Stimulated activated naive CD4-positive, alpha-beta T cell treated with Interleukin-2 at 50 U/mL for 16 hours (primary cell): ENCODE data around the gene MYO18A.
A peak's percentile ranks its signal among the peaks of the same experiment; 100 is the strongest.

Source experiments
- DNase-seq: peaks from one replicate; lab custom pipeline; 2025; lab: John Stamatoyannopoulos, UW

MYO18A gene

DNA sequence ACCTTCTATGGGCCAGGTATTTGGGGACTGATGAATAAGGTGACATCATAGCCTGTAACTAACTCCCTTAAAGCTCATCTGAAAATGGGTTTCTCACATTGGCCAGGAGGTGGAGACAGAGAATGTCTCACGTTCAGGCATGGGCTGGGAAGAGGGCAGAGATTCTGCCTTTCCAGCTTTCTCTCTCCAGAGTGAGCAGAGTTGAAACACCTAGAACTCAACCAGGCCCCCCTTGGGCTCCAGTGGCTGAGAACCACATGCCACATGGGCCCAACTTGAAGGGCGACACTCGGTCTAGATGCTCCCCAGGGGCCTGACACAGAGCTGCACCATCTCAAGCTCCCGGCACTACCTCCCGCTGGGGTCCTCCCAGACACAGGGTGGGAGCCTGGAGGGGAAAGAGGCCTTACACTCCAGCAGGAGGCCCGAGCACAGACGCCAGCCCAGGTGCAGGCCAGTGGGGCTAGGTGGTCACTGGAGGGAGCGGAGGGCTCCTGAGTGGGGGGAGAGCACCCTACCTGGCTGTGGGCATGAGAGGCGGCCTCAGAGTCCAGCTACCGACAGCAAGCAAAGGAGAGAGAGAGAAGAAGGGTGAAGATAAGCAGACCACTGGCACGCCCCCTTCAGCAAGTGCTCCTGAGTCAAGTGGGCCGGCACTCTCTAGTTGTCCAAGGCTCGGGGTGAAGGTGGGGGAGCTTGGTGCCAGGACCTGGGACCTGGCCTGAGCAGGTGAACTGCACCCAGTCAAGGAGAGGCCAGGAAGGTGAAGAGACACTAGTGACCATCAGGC lies 55.9 kb downstream of the MYO18A start:
- DNase-seq, result peak; percentile 4

DNA sequence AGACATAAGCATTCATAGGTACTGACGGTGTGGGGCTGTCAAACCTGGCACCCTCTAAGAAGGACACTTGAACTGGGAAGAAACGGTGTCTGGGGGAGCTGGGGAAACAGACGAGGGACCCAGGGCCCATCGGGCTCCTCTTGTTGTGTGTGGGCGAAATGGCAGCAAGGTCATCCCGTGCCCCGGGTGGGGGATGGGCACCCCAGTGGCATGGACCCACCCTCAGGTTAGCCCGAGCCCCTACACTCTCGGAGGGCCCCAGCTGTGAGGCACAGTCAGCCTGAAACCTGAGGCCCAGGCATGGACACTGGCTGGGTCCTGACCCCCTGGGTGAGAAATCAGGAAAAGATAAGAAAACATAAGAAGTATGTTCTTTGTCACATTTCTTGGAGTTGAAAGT lies 57.1 kb downstream of the MYO18A start:
- no peak for DNase-seq

DNA sequence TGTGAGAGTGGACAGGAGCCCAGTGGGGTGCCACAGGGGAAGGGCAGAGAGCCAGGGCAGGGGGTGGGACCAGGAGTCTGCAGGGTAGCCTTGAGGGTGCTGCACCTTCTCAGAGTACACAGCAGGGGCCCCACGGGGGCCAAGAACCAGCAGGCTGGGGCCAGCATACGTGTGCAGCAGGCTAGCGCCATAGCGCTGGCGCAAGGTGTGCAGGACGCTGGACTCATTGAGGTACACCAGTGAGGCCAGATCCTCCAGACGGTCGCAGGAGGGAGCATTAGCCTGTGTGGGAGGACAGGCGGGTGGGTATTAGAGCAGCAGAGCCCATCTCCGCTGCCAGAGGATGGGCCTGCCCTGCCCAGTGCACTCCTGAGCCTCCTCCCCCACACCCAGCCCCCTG lies 58.8 kb downstream of the MYO18A start:
- DNase-seq, result no peak

DNA sequence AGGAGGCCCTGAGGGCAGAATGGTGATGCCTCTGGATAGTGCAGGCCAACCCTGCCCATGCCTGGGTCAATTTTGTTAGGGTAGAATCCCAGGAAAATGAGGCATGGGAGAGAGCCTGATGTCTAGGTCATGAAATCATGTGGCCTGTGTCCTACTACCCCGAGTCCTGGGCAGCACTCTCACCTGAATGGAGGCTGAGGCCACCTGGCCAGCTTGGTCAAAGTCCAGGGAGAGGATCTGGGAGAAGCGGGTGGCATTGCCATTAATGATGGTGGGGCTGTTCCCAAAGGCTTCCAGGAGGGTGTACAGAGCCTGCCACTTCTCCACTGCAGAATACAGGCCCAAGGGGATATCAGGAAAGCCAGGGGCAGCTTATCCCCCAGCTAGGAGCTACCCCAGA lies 59.8 kb downstream of the MYO18A start:
- DNase-seq, result no peak

DNA sequence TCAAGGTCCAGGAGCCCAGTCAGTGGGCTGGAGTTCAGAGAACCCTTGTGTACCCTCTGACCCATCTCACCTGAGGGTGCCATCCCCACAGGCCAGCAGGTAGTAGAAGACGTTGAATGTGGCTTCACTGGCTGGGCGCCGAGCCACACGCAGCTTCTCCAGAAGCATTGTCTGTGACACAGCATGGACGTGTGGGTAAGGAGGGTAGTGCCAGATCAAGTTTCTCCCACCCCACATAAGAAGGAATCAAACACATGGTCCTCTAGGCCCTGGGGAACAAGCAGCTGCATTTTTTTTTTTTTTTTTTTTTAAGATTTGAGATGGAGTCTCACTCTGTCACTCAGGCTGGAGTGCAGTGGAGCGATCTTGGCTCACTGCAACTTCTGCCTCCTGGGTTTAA lies 60.9 kb downstream of the MYO18A start:
- no peak for DNase-seq

DNA sequence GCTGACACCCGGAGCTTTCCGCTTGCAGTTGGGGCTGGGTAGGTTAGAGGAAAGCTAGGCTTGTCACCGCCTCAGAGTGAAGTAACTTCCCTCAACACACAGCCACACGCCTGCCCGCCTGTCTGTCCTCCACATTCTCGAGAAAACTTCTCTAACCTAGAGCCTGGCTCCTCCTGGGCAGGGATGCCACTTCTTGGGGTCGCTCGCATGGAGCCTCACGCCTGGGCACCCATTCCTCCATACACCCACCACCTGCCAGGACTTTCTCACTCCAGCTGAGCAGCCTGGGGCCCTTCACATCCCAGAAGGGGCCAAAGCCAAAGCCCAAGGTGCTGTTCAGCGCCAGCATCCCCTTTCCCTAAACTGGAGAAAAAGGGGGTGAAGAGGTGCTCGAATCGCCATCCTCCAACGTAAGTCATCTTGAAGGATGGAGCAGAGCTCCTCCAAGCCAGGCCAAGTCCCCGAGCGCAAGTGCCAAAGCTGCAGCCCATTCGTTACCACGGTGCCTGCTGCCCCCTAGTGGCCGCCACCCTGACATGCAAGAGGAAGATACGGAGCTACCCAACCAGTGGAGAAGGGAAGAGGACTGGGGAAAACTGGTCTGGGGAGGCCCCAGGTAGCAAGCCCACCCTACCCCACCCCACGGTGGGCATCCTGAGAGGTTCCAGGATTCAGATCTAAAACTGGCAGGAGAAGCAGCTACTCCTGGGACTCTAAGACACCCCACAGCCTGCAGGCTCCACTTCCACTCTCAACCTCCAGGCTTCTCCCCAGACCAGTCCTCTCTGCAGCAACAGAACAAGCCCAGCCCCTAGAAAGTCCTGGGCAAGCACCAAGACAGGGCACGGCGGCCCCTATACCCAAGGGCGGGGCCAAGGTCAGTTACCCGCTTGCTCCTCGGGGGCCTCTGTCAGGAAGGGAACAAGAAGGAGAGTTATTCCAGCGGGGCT lies 63.1 kb downstream of the MYO18A start:
- peak; percentile 70 for DNase-seq

DNA sequence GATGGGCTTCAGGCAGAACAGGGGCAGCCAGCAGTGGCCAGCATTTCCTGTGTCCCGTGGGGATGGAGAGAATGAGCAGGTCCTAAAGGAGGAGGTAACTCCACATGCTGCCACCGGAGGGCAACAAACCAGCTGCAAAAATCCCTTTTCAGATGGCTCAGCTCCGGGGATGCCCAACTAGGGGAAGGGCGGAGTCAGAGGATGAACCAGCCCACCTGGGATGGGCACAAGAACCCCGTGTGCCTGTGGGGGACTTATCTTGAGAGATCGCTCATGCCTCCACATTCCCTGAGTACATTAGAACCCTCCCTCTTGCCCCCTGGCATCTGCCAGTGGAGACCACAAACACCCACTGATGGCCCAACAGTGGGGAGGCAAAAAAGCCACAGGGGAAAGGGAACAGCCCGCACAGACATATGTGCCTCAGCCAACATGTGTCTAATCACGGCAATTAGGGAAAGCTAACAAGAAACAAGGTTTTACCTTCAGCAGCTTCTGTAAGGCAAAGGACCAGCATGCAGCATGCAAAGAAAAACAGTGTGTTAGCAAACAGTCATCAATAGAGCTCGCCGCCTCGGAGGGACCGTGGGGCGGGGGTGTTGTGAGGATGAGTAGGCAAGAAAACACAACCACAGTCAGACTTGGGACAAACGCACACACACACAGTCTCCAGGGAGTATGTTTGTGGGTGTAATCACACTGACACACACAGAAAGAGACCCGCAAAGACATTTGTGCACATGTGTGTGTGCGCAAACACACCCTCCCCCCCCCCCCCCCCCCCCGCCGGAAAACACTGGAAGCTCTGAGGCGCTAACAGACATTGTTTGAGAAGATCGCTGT lies 64.0 kb downstream of the MYO18A start:
- DNase-seq, result peak; percentile 11

DNA sequence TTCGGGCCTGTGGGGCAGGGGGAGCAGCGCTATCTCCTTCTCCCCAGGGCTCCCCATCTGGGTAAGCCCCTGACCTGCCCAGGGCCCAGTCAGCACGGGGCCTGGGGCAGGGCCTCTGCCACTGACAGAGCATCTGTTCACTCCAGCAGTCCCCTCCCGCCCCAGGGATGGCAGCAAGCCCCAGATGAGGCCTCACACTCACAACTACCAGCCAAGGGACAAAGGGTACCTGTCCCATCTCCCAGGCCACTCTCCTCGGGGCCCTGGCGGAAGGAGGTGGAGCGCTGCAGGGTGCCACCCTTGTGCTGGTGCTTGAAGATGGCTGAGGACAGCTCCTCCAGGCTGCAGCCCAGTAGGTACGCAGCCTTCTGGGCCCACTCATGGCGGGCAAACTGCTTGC lies 64.8 kb downstream of the MYO18A start:
- no peak for DNase-seq

DNA sequence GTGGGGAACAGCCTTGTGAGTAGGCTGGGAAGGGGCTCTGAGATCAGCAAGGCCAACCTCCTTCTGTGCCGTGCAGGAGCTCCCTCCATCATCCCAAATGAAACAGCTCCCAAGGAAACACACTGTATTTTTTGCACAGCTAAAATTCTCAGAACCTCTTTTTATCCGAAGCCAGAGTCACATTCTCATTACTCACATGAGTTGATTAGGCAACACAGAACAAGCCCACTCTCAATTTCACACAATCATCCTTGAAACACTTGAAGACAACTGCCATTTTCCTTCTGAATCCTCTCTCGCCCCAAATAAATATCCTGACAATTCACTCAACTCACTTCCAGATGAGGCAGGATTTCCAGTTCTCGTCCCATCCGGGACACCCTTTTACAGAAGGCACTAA lies 66.1 kb downstream of the MYO18A start:
- no peak for DNase-seq

DNA sequence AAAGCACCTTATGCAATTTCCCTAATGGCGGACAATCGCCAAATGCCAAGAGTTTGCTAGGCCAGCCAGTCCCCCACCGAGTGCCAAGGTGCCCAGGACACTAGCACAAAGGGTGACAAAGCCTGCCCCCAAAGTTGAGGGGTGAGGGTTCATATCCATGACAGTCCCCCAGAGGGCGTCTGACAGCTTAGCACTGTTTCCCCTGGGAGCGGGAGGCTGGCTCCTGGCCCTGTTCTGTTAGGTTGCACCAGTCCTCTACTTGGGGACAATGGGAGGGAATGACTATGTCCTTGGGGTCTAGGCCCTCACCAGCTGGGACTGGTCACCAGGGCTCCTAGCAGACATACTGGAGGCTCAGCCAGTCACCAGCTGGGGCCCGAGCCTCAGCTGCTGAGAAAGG lies 66.9 kb downstream of the MYO18A start:
- DNase-seq, result no peak

DNA sequence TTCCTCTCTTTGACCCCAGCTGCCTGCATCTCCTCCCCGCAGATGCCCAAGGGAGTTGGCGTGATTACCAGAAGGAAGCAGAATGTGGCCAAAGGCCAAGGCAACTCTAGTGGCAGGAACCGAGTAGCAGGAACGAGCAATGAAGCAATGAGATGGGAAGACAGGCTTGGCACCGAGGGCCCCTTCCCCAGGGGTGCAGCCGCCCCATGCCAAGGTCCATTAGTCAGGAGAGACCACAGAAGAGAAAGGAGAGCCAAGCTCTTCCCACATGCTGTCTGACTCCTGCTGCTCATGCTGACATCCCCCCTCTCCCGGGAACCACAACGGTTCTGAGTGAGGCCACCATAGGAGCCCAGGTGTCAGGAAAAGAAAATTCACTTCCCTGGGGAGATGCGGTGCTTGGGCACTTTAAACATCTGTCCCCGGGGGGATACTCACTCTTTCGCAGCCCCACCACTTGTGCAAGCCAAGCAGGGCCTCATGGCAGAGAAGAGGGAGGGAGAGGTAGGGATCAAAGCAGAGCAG lies 67.4 kb downstream of the MYO18A start:
- DNase-seq, result no peak

DNA sequence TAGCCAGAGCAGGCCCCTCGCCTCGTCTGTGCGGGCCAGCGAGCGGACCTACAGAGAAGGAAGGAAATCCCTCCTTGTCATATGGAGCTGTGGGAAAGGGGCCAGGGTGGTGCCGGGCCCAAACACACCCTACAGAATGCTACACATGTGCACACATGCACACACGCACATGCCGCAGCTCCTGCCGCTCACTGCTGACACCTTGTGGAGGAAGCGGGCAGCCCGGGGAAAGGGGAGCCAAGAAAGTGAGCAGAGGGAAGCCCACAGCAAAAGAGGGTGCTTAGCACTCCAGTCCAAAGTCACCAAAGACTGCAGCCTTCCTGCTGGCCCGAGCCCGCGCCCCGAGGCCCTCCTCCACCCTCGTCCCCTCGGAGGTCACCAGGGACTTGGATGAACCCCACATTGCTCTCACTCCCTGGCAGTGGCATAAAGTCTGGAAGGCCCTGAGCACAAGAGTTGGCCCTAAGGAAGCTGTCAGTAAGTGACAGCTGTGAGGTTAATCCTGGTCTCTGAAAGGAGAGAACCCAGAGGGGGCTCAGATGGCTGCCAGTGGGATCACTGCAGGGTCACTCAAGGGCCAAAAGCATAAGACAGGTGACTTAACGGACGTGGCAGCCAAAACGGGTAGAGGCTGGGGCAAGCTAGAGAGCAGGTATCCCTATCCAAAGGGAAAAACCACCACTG lies 68.2 kb downstream of the MYO18A start:
- peak; percentile 57 for DNase-seq

DNA sequence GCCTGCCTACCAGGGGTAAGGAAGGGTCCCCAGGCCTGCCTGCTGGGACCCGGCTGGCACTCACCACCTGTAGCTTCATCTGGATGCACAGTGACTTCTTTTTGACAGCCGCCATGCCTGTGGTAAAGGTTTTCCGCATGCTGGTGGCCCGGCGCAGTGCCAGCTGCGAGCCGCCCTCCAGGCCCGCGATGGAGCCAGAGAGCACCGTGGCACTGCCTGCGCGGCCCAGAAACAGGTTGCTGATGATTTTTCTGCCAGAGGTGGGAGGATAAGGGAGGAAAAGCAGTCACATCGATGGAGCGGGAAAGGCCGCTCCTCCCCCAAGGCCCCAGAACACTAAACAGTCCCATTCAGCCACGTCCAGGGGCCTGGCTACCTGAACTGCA lies 69.8 kb downstream of the MYO18A start:
- DNase-seq, result no peak

DNA sequence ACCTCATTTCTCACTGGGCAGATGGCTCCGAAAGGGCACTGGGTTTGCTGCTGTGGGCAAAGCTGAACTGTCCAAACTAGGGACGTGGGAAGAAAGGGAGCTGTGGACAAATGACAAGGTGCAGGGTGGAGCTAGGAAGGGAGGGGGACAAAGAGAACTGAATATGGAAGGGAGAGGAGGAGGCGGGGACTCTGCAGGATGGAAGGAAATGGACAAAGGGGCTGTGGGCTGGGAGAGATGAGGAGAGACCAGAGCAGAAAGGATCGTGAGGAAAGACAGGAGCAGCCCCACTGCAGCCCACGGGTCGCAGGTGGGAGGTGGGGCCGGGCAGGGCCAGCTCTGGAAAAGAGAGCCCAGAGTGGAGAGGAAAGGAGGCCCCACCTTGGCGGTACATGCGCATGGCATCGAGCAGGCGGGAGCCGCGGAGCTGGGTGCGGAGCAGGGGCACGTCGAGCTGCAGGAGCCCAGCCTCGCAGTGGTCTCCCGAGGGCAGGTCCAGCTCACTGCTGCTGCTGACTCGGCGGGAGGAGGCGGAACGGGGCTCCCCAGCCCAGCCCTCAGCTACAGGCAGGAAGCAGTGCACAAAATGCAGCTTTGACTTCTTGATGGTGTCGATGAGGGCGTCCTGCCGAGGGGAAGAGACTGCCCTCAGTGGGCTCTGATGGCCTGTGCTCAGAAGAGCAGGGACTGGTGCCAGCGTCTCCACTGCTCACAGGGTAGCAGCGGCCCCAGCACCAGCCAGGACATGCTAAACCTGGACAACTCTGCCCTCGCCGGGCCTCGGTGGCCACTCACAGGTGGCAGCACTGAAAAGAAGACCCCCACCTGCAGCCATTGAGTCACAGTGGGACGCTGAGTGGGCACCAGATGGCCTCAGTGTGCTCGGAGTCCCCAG lies 70.5 kb downstream of the MYO18A start:
- DNase-seq, result no peak

DNA sequence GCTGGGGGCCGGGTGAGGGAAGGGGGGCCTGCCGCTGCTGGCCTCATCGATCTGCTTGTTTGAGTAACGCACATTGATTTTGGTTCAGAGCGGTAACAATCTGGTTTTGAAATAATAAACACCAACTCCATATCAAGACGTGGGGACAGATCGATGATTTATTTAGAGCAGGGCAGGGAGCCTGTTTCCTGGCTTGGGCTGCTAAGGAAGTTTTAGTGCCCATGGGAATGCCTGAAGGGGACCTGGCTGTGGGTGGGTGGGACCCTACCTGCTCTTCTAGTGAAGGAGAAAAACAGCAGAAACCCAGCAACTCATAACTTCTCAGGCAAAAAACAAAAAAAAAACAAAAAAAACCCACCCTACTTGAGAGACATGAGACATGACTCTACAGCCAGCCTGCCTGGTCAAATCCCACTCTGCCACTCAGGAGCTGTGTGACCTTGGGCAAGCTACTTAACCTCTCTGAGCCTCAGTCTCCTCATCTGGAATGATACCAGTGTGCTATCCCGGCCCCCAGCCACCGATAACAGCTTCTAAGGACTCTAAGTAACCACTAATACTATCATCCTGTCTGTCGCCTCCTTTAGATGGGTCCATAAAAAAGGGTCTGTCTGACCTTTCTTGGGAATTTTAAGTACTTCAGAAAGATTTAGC lies 71.2 kb downstream of the MYO18A start:
- no peak for DNase-seq

DNA sequence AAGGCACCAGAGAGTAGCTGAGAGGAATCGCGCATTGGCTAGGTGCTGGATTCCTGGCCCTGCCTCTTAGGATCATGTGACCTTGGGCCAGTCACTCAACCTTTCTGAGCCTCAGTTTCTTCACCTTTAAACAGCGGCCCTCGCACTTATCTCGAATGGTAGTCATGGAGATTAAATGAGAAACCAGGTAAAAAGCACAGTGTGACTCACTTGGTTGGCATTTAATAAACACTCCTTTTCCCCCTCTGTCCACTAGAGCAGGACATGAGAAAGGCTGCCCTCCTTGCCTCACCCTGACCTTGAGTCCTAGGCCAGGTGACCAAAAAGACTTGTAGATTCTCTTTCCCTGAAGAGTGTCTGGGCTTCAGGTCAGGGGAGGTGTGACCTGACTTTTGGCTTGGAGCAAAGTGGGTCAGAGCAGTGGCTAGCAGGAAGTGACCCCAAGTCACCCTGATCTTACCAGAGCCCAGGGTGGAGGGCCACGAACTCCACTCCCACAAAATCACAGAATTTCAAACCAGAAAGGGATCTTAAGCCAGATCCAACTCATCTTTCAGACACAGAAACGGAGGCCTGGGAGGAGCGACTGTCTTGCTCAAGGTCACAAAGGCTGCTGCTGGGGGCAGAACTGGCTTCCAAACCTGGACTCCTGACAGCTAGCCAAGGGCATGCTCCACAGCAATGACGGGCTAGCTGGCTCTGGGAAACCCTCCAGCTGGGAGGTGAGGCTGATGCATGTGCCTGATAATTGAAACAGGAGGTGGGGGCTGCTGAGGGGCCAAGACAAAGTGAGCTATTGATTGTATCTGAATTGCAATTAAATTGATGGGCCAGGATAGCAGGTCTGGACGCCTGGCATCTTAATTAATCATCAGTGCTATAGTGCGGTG lies 72.0 kb downstream of the MYO18A start:
- no peak for DNase-seq

DNA sequence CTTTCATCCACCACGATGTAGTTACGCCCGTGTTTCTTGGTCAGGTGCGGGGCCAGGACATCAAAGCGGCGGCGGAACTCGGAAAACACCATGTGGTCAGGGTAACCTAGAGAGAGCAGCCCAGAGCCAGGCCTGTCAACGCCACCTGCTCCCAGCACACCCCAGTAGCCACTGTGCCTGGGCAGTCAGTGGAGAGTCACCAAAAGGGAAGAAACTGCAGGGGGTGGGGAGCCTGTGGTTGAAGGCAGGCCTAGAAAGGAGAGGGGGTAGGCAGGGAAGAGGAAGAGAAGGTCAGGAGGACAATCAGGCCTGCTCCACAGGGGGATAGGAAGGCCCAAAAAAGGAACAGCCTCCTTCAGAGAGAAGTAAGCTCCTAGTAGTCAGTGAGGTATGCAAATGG lies 73.1 kb downstream of the MYO18A start:
- no peak for DNase-seq

DNA sequence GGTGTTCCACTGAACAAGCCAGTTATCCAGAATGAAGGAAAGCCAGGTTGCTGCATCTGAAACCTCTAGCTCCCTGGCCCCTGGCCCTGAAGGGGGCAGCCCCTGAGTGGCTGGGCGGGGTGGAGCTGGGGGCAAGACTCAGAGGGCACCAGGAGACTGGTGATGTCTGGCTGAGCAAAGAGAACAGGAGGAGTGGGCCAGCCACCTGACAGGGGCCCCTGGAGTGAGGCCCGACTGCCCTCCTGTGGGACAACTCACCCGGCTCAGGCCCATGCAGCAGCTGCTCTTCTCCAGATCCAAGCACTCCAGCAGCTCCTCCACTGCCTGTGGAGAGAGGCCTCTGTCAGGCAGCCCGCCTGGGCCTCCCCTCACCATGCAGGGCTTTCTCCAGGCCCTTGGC lies 76.9 kb downstream of the MYO18A start:
- DNase-seq, result no peak

DNA sequence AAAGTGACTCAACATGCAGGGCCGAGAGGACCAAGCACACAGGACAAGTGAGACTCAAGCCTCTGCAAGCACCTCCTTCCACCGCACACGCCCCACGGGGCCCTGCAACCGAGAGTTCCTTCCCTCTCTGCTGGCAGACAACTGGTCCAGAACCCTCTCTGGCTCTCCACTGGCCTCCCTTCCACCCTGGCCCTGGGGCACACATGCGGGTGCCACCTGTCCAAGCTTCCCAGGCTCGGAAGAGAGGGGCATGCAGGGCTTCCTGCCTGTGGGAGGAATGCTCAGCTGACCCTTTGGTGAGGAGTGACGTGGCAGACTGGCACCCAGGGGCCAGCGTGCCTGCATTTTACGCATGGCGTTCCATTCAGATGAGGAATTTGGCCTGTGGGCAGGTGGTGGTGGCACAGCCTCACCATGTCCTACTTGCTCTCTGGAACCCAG lies 77.4 kb downstream of the MYO18A start:
- DNase-seq, result no peak
